ENCODE data around the gene GLT1D1.

GLT1D1 gene

GRCh38 chr12:128994856-128995255, 141.6 kb downstream of the GLT1D1 start:
- H3K4me3 ChIP-seq (ENCODE audit: low read depth, low read length), result no peak overlapping the region
- no peak for TF ChIP-seq CTCF (IDR thresholded peaks at IDR 0.05; ENCODE audit: low read depth, low read length, missing control alignments)
- no peak for DNase-seq (ENCODE audit: low read depth)
- in situ Hi-C loops (cut with HindIII; ENCODE audit: low sequenced_read_pairs), result loop anchor here (5.0 kb wide), 1 partner anchor 82 kb away; no protein-coding TSS in a partner anchor

GRCh38 chr12:128995619-128996018, 142.3 kb downstream of the GLT1D1 start:
- H3K4me3 ChIP-seq (ENCODE audit: low read depth, low read length), result no peak overlapping the region
- in situ Hi-C loops (cut with HindIII; ENCODE audit: low sequenced_read_pairs), result loop anchor here (5.0 kb wide), 1 partner anchor 82 kb away; no protein-coding TSS in a partner anchor
- TF ChIP-seq CTCF (IDR thresholded peaks at IDR 0.05; ENCODE audit: low read depth, low read length, missing control alignments), result no peak
- no peak for DNase-seq (ENCODE audit: low read depth)

DNA sequence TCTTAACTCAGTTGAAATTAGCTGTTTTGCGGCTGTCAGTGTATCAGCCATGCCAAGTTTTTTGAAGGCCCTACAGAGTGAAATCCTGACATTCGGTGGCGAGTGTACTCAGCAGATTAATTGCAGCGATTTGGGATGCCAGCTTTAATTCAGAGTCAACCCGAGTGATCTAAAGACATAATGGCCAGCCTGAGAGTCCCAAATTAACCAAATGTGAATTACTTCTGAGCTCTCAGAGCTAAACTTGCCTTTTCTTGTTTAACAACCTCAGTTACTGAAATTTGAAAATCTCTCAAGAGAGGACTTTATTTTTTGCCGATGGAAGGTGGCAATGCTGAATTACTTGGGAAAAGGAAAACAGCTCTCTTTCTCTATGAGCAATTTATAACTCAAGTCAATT, 148.5 kb downstream of the GLT1D1 start:
- H3K4me3 ChIP-seq (ENCODE audit: low read depth, low read length), result no peak overlapping the region
- in situ Hi-C loops (cut with HindIII; ENCODE audit: low sequenced_read_pairs), result no loop called here
- DNase-seq (ENCODE audit: low read depth), result no peak
- no peak for TF ChIP-seq CTCF (IDR thresholded peaks at IDR 0.05; ENCODE audit: low read depth, low read length, missing control alignments)

- in situ Hi-C loops (cut with HindIII; ENCODE audit: low sequenced_read_pairs), result no loop called here
- H3K4me3 ChIP-seq (ENCODE audit: low read depth, low read length), result no peak overlapping the region
- DNase-seq (ENCODE audit: low read depth), result no peak
- TF ChIP-seq CTCF (IDR thresholded peaks at IDR 0.05; ENCODE audit: low read depth, low read length, missing control alignments), result no peak
These were observed 149.1 kb downstream of the GLT1D1 start for GRCh38 chr12:129002427-129002826.

GRCh38 chr12:129005416-129005815, 152.1 kb downstream of the GLT1D1 start:
- H3K4me3 ChIP-seq (ENCODE audit: low read depth, low read length), result no peak overlapping the region
- DNase-seq (ENCODE audit: low read depth), result no peak
- no peak for TF ChIP-seq CTCF (IDR thresholded peaks at IDR 0.05; ENCODE audit: low read depth, low read length, missing control alignments)
- in situ Hi-C loops (cut with HindIII; ENCODE audit: low sequenced_read_pairs), result no loop called here

DNA sequence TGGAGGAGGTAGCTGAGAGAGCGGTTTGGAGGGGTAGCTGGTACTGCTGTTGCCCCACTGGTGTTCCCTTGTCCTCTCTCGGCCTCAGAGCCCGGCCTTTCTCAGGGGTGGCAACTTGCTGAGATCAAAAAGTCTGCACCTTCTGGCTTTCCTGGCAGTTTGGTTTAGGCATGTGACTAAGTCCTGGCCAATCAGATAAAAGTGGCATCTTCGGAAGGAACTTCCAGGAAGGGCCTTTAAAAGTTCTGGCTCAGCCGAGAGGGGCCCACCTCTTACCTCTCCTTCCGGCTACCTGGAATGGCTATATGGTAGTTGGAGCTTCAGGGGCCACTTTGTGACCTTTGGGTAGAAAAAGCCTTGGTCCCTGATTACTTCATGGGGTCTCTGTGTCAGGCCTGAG, 152.6 kb downstream of the GLT1D1 start:
- in situ Hi-C loops (cut with HindIII; ENCODE audit: low sequenced_read_pairs), result no loop called here
- no peak overlapping the region for H3K4me3 ChIP-seq (ENCODE audit: low read depth, low read length)
- no peak for TF ChIP-seq CTCF (IDR thresholded peaks at IDR 0.05; ENCODE audit: low read depth, low read length, missing control alignments)
- no peak for DNase-seq (ENCODE audit: low read depth)
